ENCODE results near the gene ANKRD63.

ANKRD63 gene, protein sequence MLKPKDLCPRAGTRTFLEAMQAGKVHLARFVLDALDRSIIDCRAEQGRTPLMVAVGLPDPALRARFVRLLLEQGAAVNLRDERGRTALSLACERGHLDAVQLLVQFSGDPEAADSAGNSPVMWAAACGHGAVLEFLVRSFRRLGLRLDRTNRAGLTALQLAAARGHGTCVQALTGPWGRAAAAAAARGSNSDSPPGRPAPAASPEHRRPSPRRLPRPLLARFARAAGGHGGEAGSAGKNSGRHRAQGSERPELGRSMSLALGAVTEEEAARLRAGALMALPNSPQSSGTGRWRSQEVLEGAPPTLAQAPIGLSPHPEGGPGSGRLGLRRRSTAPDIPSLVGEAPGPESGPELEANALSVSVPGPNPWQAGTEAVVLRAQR

DNA sequence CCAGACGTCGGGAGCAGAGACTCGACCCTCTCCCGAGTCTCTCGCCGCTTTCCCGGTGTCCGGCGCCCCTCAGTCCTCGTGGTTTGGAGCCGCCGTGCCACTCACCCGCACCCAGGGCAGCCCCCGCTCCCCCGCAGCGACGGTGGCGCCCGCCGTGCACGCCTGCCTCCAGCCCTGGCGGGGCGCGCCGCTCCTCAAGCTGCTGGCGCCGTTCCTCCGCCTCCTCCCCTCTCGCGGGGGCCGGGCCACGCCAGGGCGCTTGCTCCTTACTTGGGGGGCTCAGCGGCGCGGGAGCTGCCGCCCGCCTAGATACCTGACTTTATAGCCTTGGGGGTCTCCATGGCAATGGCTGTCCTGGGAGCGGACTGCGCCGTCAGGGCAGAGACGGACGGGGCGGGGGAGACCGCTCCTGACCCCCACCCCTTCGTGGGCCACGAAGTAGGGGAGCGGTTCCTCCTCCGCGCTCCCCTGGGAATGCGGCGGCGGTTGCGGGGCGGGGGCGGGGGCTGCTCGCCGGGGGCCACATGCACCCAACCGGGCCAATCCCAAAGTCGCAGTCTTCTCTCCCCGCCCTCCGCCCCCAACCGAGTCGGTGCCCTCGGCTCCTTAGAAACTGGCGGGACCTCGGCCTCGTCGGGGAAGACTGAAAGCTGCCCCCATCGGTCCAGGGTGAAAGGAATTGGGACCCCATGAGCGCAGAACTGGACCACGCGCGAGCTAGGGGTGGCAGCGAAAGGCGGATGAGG, at the start of gene ANKRD63:
ANKRD63 (minus strand) TSS at position 196 of the 746 bp plus-strand sequence. CDS start 478 bp downstream, outside the sequence.
- DNase-seq: no peak

DNA sequence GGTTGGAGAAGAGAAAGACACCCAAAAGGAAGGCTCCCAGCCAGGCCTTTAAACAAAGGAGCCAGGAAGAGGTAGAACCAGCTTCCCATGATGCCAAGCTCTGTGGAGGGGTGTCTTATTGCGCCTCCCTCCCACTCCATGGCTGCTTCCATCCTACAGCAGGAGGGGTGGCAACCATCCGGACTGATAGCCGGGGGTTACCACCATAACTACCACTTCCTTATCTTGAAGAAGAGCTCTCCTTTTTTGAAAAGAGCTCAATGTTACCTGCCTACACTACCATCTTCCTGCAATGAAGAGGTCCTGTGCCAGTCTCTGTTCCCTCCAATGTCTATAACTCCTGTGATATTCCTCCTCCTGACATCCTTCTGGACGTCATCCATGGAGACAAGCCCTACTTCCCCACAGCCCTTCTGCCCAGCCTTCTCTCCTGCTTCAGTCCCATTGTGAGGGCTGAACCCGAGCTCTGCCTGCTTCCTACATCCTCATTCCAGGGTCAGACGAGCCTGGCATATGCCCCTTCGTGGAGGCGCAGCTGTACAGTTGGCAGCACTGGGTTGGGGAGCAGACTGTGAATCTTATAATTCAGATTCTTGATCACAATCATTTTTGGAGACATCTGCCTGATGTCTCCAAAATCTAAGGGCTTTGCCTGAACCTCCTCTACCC, 49.4 kb upstream of the ANKRD63 start:
- DNase-seq: no peak

DNA sequence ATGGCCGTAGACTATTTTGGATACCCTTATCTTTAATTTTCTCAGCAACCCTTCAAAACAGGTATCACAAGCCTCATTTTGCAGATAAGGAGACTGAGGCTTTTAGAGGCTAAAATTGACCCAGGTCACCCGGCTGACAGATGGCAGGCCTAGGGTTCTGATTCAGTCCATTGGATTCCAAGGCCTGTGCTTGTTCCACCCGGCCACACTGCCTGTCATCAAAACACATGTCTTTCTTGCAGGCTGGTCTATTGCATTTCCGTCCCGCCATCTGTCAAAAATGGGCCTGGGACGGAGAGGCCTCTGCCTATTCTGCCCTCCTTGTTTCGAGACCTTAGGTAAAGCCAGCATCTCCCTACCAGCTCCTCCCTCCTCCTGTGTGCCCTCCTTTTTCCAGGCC, 48.8 kb upstream of the ANKRD63 start:
- no peak for DNase-seq

DNA sequence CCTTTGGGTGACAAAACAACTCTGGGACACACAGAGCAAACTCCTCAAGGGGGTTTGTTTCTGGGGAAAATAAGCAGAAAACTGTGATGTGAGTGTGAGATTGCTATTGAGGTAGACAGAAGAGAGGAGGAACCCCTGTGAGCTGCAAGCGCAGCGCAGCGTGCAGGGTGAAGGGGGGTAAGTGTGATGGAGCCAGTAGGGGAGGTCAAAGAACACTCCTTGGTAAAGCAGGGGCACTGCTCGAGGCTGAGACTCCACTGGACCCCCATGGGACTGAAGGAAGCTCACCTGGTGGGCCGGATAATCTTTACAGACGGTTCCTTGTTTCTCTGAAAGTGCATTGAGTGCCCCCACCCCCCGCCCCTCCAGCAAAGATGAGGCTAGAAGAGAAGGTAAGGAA, 48.2 kb upstream of the ANKRD63 start:
- DNase-seq: no peak

DNA sequence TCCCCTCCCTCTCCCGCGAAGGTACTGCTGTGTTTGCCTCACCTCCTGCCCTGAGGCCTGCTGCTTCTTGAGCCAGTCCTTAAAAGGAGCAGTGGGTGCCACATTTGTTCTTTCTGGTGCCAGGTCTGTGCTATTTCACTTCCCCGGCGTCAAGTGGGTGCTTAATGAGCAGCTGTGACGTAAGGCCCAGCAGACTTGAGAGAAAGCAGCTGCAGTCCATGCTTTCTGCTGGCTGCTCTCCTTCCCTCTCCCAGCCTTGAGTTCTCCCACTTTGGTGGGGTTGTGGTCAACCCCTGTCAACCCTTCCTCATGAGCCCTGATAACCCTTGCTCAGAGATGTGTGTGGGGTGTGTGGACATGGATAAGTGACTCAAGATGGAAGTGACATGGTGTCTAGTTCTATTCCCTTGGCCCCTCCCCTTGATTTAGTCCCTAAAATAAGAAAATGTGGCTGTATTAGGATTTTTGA, 47.5 kb upstream of the ANKRD63 start:
- DNase-seq: no peak

DNA sequence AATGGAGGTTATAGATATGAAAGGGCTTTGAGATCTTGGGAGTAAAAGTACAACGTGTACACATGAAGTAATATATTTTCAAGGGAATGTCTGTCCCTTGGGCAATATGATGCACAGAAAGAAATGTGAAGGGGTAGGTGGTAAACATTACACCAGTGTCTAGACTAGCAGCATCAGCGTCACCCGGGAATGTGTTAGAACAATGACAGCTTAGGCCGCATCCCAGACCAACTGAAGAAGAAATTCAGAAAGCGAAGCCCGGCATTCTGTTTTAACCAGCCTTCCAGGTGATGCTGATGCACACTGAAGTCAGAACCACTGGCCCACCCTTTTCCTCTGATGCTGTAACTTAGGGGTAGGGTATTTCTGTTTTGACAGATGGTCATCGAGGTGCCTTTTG, 46.9 kb upstream of the ANKRD63 start:
- no peak for DNase-seq

DNA sequence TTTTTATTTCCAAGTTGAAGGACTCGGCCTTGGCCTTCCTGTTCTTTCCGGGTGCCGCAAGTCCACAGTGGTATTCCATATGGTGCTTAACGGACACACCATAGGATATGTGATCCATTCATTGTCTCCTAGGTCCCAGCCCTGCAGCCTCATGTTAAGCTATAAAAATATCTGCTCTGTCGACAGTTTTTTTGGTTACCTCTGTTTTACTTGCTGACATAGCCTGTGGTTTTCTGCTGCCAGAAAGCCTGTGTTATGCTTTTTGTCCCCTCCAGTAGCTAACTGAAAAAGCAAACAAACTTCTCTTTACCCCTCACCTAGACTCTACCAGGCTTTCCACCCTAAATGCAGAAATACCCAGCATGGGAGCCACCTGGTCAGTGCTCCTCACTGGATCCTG, 45.9 kb upstream of the ANKRD63 start:
- no peak for DNase-seq

DNA sequence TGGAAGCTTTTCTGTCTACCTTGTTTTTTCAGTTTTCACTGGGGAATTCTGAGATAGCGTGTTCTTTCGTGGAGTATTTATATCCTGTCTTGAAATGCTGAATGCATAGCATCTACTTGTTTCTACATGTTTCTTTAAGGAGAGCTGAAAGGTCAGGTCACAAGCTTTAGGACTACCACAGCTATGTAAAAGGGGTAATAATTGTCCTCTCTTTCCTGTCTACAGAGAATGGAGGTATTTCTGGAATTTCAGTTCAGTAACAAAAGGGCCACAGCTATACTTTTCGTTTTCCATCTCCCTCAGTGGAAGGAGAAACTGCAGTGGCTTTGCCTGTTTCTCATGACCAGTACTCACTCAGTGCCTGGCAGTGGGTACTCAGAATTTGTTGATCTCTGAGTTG, 45.3 kb upstream of the ANKRD63 start:
- DNase-seq: no peak

DNA sequence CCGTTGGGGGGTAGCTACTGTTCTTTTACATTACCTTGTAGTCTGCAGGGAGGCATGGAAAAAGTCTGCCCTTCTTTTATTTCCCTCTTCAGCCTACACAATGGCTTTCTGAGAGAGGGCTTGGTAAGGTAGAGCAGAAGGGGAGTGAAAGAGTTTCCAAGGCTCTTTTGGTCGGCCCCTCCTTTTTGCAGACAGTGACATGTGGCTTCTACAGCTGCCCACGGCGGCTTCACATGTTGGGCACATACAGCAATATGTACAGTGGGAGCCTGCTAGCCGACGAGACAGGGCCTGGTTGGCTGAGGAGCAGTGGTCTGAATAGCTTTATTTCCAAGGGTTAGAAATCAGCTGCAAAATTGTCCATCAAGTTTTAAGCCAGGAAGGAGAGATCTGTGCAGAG, 44.6 kb upstream of the ANKRD63 start:
- DNase-seq: no peak

DNA sequence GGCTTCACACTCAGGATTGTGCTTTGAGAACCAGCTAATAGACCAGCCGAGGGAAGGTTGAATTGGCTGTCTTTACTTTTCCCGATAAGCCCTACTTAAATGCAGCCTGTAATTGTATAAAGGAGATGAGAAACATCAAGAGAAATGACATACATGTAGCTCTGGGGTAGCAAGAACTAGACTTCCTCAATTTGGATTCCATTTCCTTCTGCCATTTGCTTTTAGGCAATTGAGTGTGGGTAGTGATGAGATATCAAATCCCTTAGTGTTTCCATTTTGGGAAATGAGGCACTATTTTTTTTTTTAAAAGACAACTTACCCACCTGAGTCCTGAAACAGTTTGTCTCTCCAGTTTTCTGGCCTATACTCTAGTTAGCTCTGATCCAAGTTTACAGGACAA, 42.8 kb upstream of the ANKRD63 start:
- no peak for DNase-seq

DNA sequence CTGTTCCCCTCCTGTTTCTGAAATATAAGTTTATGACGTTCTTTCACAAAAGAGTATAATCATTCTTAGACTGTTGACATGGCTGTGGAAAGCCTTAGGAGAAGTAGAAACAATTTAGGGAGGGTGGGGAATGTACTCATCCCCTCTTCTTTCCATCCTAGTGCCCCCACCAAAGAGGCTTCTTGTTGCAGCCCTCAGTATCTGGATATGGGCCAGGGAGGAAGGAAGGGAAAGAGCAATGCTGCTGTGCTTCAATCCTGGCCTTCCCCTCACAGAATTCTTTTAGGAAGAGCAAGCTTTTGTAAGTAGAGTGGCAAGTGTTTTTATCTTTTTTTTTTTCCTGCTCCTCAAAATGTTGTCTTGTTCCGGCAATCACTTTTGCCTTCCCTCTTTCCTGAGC, 42.3 kb upstream of the ANKRD63 start:
- no peak for DNase-seq

DNA sequence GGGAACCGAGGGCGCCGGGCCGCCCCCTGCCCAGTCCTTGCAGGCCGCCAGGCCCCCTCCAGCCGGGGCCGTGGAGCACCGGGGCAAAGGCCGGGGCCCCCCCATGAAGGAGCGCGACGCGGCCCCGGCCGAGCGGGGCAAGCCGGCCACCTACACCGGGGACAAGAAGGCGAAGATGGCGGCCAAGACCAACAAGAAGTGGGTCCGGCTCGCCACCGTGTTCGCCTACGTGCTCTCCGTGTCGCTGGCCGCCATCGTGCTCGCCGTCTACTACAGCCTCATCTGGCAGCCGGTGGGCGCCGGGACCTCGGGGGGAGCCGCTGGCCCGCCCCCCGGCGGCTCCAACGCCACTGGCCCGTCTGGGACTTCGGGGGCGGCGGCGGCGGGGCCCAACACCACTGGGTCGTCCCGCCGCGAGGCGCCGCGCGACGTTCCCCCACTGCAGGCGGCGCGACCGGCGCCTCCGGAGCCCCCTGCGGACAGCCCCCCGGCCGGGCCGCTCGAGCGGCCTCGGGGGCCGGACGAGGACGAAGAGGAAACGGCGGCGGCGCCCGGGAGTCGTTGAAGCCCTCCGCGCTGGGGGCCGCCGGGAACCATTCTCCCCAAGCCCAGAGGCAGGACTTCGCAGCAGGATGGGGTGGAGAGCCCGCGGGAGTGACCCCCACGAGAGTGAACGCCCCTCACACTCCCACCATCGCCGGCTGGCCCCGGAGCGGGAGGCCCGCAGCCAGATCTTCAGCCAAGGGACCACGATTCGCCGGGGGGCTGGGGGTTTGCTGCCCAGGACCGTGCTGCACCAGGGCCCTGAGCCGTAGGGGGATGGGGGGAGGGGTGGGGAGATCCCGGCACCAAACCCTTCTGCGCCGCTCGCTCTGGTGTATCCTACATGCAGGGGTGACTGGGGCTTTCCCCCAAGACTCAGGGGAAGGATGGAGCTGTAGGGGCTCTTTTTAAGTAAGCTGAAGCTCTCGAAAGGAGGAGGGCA, 41.4 kb upstream of the ANKRD63 start:
- no peak for DNase-seq

DNA sequence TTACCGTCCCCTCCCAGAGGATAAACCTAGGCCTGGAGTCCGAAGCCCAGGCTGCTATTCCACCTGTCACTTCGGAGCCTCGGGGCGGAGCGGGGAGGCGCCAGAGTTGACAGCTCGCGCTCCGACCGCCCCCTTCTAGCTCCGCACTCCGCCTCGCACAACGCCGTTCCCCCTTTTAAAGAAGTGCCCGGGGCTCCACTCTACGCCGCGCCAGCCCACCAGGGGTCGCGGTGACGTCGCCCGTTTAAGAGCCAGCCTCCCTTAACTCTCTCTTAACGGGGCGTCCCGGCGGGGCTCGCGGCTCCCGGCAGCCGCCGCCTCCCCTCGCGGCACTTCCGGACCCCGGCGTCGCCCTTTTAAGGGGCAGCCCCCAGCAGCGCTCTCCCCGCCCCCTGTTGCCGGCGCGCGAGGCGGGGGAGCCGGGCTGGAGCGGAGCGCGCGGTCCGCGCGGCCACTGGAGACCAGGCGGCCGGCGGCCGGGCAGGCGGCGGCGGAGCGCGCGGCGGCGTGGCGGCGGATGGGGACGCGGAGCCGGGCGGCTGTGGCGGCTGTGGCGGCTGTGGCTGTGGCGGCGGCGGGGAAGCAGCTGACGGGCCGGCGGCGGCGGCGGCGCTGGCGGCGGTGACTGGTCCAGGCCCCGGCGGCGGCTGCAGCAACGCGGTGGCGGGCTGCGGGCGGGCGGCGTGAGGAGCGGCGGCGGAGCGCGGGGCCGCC, 40.5 kb upstream of the ANKRD63 start, which contains the start of gene INAFM2:
INAFM2 (plus strand) TSS at position 454 of the 714 bp plus-strand sequence. CDS start 364 bp downstream, outside the sequence.
- DNase-seq: peak; percentile 95

DNA sequence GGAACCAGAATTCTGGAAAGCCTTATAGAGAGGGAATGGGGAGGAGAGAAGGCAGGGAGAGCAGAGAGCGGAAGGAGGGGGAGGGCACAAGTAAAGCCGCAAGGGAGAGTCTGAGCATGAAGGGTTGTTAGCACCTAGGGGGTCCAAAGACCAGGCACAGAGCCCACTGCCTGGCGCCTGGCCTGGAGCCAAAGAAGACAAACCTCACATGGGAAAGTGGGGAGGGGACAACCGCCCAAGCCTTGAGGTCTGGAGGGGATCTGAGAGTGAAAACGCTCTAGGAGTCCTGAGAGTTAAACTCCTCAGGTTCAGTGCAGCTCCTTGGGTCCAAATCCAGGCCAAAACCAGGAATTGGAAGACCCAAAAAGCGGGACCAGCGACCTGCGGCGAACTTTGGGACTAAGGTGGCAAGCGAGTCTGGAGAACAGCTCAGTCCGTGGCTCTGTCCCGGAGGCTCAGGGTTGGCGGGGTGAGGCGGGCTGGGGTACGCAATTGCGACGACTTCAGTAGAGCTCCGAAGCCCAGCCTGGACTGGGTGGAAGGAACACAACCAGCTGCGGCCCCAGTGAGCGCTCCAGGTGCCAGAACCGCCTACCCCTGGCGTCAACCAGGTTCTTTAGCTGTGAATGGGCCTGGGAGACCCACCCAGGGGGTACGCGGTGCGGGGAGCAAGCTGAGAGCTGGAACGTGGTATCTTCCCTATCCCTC, 39.8 kb upstream of the ANKRD63 start:
- DNase-seq: no peak

DNA sequence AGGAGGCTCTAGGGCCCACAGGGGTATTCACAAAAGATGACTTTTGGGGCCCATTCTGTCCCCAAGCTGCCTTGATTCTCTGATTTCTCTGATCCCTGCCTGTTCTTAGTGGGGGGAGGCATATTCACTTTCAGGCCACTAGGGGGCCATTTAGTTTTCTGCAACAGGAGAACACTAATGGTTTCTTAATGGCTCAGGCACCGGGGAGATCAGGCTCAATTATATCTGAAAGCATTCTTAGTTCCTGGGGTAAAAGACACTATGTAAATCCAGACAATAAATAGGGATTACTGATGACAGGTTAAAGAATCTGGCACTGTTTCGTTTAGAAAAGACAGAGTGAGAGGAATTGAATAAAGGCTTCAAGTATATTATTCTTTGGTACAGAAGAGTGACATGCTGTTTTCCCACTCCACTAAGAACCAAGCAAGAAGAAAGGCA, 38.1 kb upstream of the ANKRD63 start:
- no peak for DNase-seq

DNA sequence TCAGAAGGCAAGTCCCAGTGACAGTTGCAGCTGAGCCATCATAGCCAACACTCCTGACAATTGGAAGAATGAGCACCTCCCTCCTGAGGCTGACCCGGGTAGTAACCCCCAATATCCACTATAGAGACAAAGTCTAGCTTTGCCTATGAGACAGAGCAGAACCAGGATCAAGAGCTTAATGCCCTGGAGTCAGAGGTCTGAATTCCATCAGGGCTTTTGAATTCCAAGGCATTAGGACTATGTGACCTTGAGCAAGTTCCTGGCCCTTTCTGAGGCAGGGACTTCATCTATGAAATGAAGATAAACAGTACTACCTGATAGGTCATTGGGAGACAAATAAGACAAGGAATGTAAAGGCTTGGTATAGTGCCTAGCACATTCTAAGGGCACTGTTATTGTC, 37.5 kb upstream of the ANKRD63 start:
- DNase-seq: no peak

DNA sequence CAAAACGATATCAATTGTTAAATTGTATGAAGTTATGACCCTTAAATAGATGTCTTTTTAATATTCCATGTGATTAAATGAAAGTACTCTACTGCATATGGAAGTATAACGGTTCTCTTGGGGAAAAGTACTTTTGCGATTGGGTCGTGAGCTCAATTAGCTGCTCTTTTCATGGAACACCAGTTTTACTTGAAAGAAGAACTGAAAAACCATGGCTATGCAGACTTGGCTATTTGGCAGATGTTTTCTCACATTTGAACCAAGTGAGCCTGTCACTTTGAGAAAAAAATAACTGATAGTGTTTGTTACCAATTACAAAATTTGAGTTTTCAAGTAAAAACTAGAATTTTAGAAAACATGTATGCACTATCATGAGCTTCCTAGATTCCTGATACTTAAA, 34.7 kb upstream of the ANKRD63 start:
- no peak for DNase-seq

DNA sequence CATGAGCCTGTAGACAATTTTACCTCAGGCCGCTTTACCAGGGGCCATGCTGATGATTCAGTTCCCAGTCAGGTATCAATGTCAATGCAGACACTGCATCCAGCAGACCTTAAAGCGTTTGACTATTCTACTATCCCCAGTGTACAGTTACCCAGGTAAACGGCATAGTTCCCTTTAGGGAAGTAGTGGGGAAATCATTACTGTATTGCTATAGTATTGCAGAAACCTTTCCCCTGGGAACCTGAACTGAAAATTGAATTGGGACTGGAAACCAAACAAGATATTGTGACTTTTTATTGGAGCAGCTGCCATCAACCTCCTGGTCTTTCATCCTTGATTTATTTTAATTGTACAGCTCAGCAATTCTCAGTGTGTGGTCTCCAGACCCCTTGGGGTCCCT, 34.1 kb upstream of the ANKRD63 start:
- no peak for DNase-seq

DNA sequence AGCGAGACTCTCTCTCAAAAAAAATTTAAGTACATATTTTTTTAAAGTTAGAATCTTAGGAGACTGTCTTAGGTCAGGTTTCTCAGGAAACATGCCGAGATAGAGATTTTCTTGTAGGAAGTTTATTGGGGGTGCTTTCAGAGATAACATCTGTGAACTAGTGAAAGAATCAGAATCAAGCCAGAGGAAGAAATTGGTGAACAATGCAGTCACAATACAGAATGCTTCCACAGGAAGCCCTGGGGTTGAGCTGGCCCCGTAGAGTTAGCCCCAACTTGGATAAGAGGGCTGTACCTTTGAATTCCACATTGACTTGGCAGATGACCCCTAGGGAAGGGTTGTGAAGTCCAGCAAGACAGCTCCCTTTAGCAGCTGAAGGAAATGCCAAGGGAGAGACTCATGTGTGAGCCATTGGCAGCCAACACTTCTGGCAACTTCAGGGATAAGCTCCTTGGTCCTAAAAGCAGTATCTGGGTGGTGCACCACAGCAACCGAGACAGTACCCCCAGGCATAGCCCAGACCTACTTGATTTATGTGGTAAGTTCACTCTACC, 31.9 kb upstream of the ANKRD63 start:
- DNase-seq: no peak

All from right hindlimb (tissue), 1 donor.